GM12878 (cell line): ENCODE measurements around the gene SORBS2. TPM values are rescaled to one million over a fixed set of nuclear protein-coding genes. Genes with fewer than 3 reads are reported as not detected.

Experiments
- ATAC-seq: fragments of 200-7000 bp; cut with Tn5 transposase; 3 replicates; pipeline ENCODE4 v1.9.1; 2020; ENCODE audit warnings: mild to moderate bottlenecking, moderate library complexity
- BruUV-seq: library from RNA; stranded (reverse); fragments of 400-500 nt; replicated peaks from 2 replicates; lab custom pipeline; 2021; lab: Mats Ljungman, UMichigan
- CTCF ChIA-PET: fragments of 300-600 bp; sonication (Branson Sonifier 250); formaldehyde crosslinking; extraction: SDS; loops from one replicate; lab custom pipeline; 2021; ENCODE audit warnings: inconsistent platforms; lab: Yijun Ruan, JAX
- POLR2A ChIA-PET: fragments of 350-600 bp; formaldehyde crosslinking; extraction: SDS; loops from one replicate; lab custom pipeline; 2021; ENCODE audit warnings: inconsistent platforms; lab: Charles Lee
- RAD21 ChIA-PET: fragments of 300-600 bp; sonication (Branson Sonifier 250); formaldehyde crosslinking; loops from one replicate; lab custom pipeline; 2023; ENCODE audit warnings: antibody characterized with exemption; ENCODE audit not compliant: unreplicated experiment; lab: Charles Lee
- SMC1A ChIA-PET: fragments of 300-600 bp; sonication (Branson Sonifier 250); formaldehyde crosslinking; loops from one replicate; lab custom pipeline; 2023; ENCODE audit not compliant: unreplicated experiment, uncharacterized antibody; lab: Charles Lee
- DNase-seq: peaks from one replicate; pipeline ENCODE4 v3.0.0-alpha.2; 2011; ENCODE audit warnings: low read depth, low spot score
- FAIRE-seq: peaks from 3 replicates; lab custom pipeline; 2011; peaks lifted over from hg19 to GRCh38; lab: Jason Lieb, UNC
- H2AFZ ChIP-seq: 2 replicates; pipeline ENCODE4 v1.6.0; 2011; ENCODE audit warnings: low read depth, low read length, control low read depth; ENCODE audit not compliant: control insufficient read depth
- H3K27ac ChIP-seq: 2 replicates; pipeline ENCODE4 v1.5.1; 2011; ENCODE audit warnings: control low read depth; ENCODE audit not compliant: control insufficient read depth, insufficient read depth
- H3K27me3 ChIP-seq, 2 experiments: replicated peaks in 1 of 2; 2 replicates each; pipeline versions ENCODE4 v1.6.0 to v1.6.1; 2011; ENCODE audit warnings: low read length in 1 of 2; ENCODE audit not compliant: control insufficient read depth in 2 of 2, insufficient read depth in 2 of 2
- H3K36me3 ChIP-seq, 2 experiments: 2 replicates each; pipeline ENCODE4 v1.5.1; 2011; ENCODE audit warnings: low read length in 1 of 2; ENCODE audit not compliant: control insufficient read depth in 2 of 2, insufficient read depth in 2 of 2
- H3K4me1 ChIP-seq: 2 replicates; pipeline ENCODE4 v1.6.1; 2011; ENCODE audit warnings: mild to moderate bottlenecking, low read length, moderate library complexity, mixed read lengths; ENCODE audit not compliant: control insufficient read depth, insufficient read depth
- H3K4me2 ChIP-seq: 2 replicates; pipeline ENCODE4 v1.6.0; 2011; ENCODE audit warnings: control low read depth; ENCODE audit not compliant: control insufficient read depth, insufficient read depth
- H3K4me3 ChIP-seq: fragments of 200-600 bp; sonication (generic); 2 replicates; pipeline ENCODE4 v1.5.1; 2016
- H3K79me2 ChIP-seq: 2 replicates; pipeline ENCODE4 v1.6.0; 2011; ENCODE audit warnings: low read length; ENCODE audit not compliant: control insufficient read depth, insufficient read depth
- H3K9ac ChIP-seq: 2 replicates; pipeline ENCODE4 v1.8.0; 2011; ENCODE audit warnings: low read length, control low read depth, mixed read lengths; ENCODE audit not compliant: control insufficient read depth, insufficient read depth
- H3K9me3 ChIP-seq: replicated peaks from 3 replicates; pipeline ENCODE4 v1.5.1; 2011; ENCODE audit warnings: mild to moderate bottlenecking, low read length; ENCODE audit not compliant: control insufficient read depth, insufficient read depth
- H4K20me1 ChIP-seq: 2 replicates; pipeline ENCODE4 v1.6.0; 2011; ENCODE audit not compliant: control insufficient read depth, insufficient read depth
- ATF7 ChIP-seq: fragments of 450-650 bp; IDR thresholded peaks from 2 replicates; pipeline ENCODE4 v1.6.1; 2016; ENCODE audit warnings: low read depth, mild to moderate bottlenecking
- CBFB ChIP-seq: IDR thresholded peaks from 2 replicates; pipeline ENCODE4 v1.6.1; 2016; ENCODE audit warnings: antibody characterized with exemption, low read depth
- CTCF ChIP-seq, 3 experiments: IDR thresholded peaks in 2 of 3; conservative IDR thresholded peaks in 1 of 3; 2 replicates each; pipeline ENCODE4 v1.5.1; 2011; ENCODE audit warnings: low read depth in 3 of 3, low read length in 3 of 3, mild to moderate bottlenecking in 3 of 3, control low read depth in 2 of 3, moderate library complexity in 2 of 3, inconsistent platforms in 1 of 3, mixed read lengths in 1 of 3; ENCODE audit not compliant: control insufficient read depth in 2 of 3, insufficient read depth in 1 of 3; ENCODE audit errors: extremely low read depth in 1 of 3
- KAT2A ChIP-seq: conservative IDR thresholded peaks from 2 replicates; pipeline ENCODE4 v1.6.1; 2011; ENCODE audit warnings: low read depth, low read length; ENCODE audit not compliant: control insufficient read depth
- NFIC ChIP-seq: IDR thresholded peaks from 2 replicates; pipeline ENCODE4 v1.6.1; 2012; ENCODE audit warnings: low read depth, mild to moderate bottlenecking, inconsistent platforms, low read length, moderate library complexity
- RAD21 ChIP-seq: IDR thresholded peaks from 2 replicates; pipeline ENCODE4 v1.6.1; 2011; ENCODE audit warnings: mild to moderate bottlenecking, low read depth, low read length, moderate library complexity; ENCODE audit not compliant: insufficient read depth
- YBX1 ChIP-seq: fragments of 450-650 bp; IDR thresholded peaks from 2 replicates; pipeline ENCODE4 v1.6.1; 2016; ENCODE audit warnings: antibody characterized with exemption
- WGBS: methylation state at CpG from one replicate; pipeline ENCODE4 v1.1.6; 2016; ENCODE audit warnings: low lambda C conversion rate; ENCODE audit not compliant: insufficient replicate concordance, insufficient coverage; ENCODE audit errors: missing lambda C conversion rate; 5-methylcytosine and 5-hydroxymethylcytosine counted together
- in situ Hi-C: fragments of 300-500 bp; cut with MboI; formaldehyde crosslinking; loops from 9 replicates; pipeline ENCODE4 v1.14.3; 2018; ENCODE audit warnings: mixed read lengths
- intact Hi-C: fragments of 100-400 bp; cut with micrococcal nuclease; formaldehyde crosslinking; loops from one replicate; pipeline ENCODE4 v1.14.2; 2022; ENCODE audit not compliant: unreplicated experiment
- polyA plus RNA-seq, 11 experiments: library from polyadenylated mRNA; depleted of rRNA in 4 of 11; unstranded in 6 of 11; stranded (reverse) in 5 of 11; fragments of >200 nt; fragmentation: Nextera tagmentation in 4 of 11; fragmentation: Illumina TruSeq in 1 of 11; extraction: Ambion mirVana in 4 of 11; extraction: Trizol in 1 of 11; gene quantifications; 1 replicate in 1 of 11; 2 replicates in 10 of 11; pipeline versions ENCODE4 v1.2.1 to v1.2.3, GENCODE V29; 2011 to 2016; ENCODE audit warnings: inconsistent platforms in 2 of 11, missing spikeins in 2 of 11, low read depth in 1 of 11
- total RNA-seq, 4 experiments: library from RNA; depleted of rRNA in 3 of 4; stranded (reverse); fragments of >200 nt in 3 of 4; fragmentation: Illumina TruSeq in 1 of 4; extraction: Trizol in 1 of 4; gene quantifications; 2 replicates each; pipeline versions ENCODE4 v1.2.1 to v1.2.3, GENCODE V29; 2013 to 2021
- TF ChIP-seq, protein P1 (sequence below): fragments of 450-650 bp; IDR thresholded peaks from 2 replicates; pipeline ENCODE4 v1.6.1; 2017; ENCODE audit warnings: mild to moderate bottlenecking, moderate library complexity
- TF ChIP-seq, protein P2 (sequence below): fragments of 450-650 bp; IDR thresholded peaks from 2 replicates; pipeline ENCODE4 v1.6.1; 2017; ENCODE audit warnings: borderline replicate concordance

SORBS2 gene
- total and polyA plus RNA-seq, 10 of the 15 experiments (the other 5 are each of a cell fraction or from before 2014, with no cell fraction given), result 0.06 to 3.0 (median 0.79) TPM

- Histone ChIP-seq H3K36me3 (no peaks in the 10 kb centered on the region), H3K9me3 (peaks cover 2% of the 10 kb centered on the region; the same call in 1 of the 3 replicates), H3K27me3 (no peaks in the 10 kb centered on the region; a peak in 2 of 4 replicates), H4K20me1 (no peaks in the 10 kb centered on the region), H3K4me1 (no peaks in the 10 kb centered on the region), H3K27ac (no peak overlapping the region), H3K4me3 (no peak overlapping the region), H2AFZ (no peak overlapping the region), H3K4me2 (no peak overlapping the region), H3K79me2 (no peaks in the 10 kb centered on the region), H3K9ac (no peak overlapping the region)
- peak; percentile 35 for FAIRE-seq
- RAD21 ChIA-PET, result no interaction called here
- CTCF ChIA-PET, result no interaction called here
- POLR2A ChIA-PET, result no interaction called here
- BruUV-seq, result no TSS peak
- 32% methylated on average over 3 of the region's 3 CpGs for WGBS
- in situ Hi-C loops (no loop called here), intact Hi-C loops (no loop called here)
- SMC1A ChIA-PET, result no interaction called here
- no peak for ATAC-seq
- no peak for DNase-seq
- TF ChIP-seq RAD21 (peak; percentile 10; the same call in 1 of the 2 replicates), CTCF (IDR thresholded peaks at IDR 0.05 in 2 of 3, conservative IDR thresholded peaks at IDR 0.05 in 1 of 3; ENCODE audit: control insufficient read depth in 2 of 3, extremely low read depth in 1 of 3, insufficient read depth in 1 of 3, low read depth in 3 of 3, low read length in 3 of 3) (peak in 2 of 3 experiments; percentile 33 to 50; a peak in 2 of 6 replicates), KAT2A (no peak)
Measured at GRCh38 chr4:185634066-185634652, 177.8 kb downstream of the SORBS2 start.

DNA sequence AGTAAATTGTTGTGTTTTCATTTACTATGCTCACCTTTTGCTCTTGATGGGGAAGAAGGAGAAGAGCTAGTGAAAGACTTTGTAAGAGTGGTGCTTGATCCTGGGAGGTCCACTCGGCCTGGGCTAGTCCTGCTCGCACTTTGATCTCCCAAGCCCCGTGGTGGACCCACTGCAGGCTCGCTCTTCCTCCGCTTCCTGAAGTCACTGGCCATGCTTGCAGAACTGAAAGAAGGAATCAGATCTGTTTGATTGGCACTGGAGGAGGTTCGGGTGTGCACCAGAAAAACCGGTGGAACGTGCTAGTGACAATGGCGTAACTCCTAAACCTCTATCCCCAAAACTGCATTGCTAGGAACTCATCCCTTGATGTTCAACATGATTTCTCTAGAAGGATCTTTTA is 185.2 kb downstream of the SORBS2 start:
- Histone ChIP-seq H3K36me3 (no peaks in the 10 kb centered on the region), H3K9ac (no peak overlapping the region), H3K4me3 (no peak overlapping the region), H3K27ac (no peak overlapping the region), H3K4me1 (no peaks in the 10 kb centered on the region), H2AFZ (no peak overlapping the region), H3K79me2 (no peaks in the 10 kb centered on the region), H3K9me3 (no peaks in the 10 kb centered on the region; the same call in 2 of the 3 replicates), H4K20me1 (no peaks in the 10 kb centered on the region), H3K27me3 (no peaks in the 10 kb centered on the region), H3K4me2 (no peak overlapping the region)
- ChIA-PET CTCF (interaction anchor here (2.4 kb wide), 1 partner anchor 29 kb away, joined by 10 read pairs; no protein-coding TSS in a partner anchor), RAD21 (no interaction called here), SMC1A (no interaction called here), POLR2A (no interaction called here)
- WGBS, result 75% methylated on average over 9 of the region's 9 CpGs
- in situ Hi-C loops, result no loop called here
- no peak for DNase-seq
- intact Hi-C loops, result no loop called here
- no peak for ATAC-seq
- no TSS peak for BruUV-seq
- FAIRE-seq, result no peak
- TF ChIP-seq, protein P1, sequence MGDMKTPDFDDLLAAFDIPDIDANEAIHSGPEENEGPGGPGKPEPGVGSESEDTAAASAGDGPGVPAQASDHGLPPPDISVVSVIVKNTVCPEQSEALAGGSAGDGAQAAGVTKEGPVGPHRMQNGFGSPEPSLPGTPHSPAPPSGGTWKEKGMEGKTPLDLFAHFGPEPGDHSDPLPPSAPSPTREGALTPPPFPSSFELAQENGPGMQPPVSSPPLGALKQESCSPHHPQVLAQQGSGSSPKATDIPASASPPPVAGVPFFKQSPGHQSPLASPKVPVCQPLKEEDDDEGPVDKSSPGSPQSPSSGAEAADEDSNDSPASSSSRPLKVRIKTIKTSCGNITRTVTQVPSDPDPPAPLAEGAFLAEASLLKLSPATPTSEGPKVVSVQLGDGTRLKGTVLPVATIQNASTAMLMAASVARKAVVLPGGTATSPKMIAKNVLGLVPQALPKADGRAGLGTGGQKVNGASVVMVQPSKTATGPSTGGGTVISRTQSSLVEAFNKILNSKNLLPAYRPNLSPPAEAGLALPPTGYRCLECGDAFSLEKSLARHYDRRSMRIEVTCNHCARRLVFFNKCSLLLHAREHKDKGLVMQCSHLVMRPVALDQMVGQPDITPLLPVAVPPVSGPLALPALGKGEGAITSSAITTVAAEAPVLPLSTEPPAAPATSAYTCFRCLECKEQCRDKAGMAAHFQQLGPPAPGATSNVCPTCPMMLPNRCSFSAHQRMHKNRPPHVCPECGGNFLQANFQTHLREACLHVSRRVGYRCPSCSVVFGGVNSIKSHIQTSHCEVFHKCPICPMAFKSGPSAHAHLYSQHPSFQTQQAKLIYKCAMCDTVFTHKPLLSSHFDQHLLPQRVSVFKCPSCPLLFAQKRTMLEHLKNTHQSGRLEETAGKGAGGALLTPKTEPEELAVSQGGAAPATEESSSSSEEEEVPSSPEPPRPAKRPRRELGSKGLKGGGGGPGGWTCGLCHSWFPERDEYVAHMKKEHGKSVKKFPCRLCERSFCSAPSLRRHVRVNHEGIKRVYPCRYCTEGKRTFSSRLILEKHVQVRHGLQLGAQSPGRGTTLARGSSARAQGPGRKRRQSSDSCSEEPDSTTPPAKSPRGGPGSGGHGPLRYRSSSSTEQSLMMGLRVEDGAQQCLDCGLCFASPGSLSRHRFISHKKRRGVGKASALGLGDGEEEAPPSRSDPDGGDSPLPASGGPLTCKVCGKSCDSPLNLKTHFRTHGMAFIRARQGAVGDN, result no peak
- TF ChIP-seq, protein P2, sequence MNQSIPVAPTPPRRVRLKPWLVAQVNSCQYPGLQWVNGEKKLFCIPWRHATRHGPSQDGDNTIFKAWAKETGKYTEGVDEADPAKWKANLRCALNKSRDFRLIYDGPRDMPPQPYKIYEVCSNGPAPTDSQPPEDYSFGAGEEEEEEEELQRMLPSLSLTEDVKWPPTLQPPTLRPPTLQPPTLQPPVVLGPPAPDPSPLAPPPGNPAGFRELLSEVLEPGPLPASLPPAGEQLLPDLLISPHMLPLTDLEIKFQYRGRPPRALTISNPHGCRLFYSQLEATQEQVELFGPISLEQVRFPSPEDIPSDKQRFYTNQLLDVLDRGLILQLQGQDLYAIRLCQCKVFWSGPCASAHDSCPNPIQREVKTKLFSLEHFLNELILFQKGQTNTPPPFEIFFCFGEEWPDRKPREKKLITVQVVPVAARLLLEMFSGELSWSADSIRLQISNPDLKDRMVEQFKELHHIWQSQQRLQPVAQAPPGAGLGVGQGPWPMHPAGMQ, result no peak
- TF ChIP-seq YBX1 (no peak), ATF7 (no peak), CBFB (no peak), NFIC (no peak)
